ENCODE data around the gene NMT1. TPM values are rescaled to one million over a fixed set of nuclear protein-coding genes. Genes with fewer than 3 reads are reported as not detected.

The NMT1 gene
- total RNA-seq, 1 donor from 2014 or later = 114 TPM

Small RNA genes within 50 kb of the gene (microRNA-seq; reads per million reads assigned to microRNA genes)
- gene MIR6784 (ENCODE audit: borderline number of aligned reads) = not detected

Other genes starting within 250 kb of the NMT1 start
- 18.6 TPM for gene GJC1, start 231.0 kb upstream of the NMT1 start, total RNA-seq
- 22.2 TPM for gene HIGD1B, start 213.4 kb upstream of the NMT1 start, total RNA-seq
- gene EFTUD2, start 161.9 kb upstream of the NMT1 start, total RNA-seq = 54.4 TPM
- gene GFAP, start 145.8 kb upstream of the NMT1 start, total RNA-seq = 4.2 TPM
- gene KIF18B, start 113.5 kb upstream of the NMT1 start, total RNA-seq = 3.2 TPM
- gene C1QL1, start 93.0 kb upstream of the NMT1 start, total RNA-seq = 15.2 TPM
- 25.6 TPM for gene DCAKD, start 9.7 kb upstream of the NMT1 start, total RNA-seq
- 281 TPM for gene PLCD3, start 71.2 kb downstream of the NMT1 start, total RNA-seq
- 7.7 TPM for gene ACBD4, start 74.4 kb downstream of the NMT1 start, total RNA-seq
- 35.1 TPM for gene HEXIM1, start 87.2 kb downstream of the NMT1 start, total RNA-seq
- gene HEXIM2, start 100.6 kb downstream of the NMT1 start, total RNA-seq = 8.9 TPM
- 14.0 TPM for gene FMNL1, start 160.6 kb downstream of the NMT1 start, total RNA-seq
- not detected for gene SPATA32, start 200.8 kb downstream of the NMT1 start, total RNA-seq

All from left ventricle myocardium superior (tissue), 1 donor.